Fibroblast of gingiva (primary cell): ENCODE data around the gene ITGAL.
"Not testable (repeated sequence)": the region's sequence is repeated elsewhere in the genome, so short reads cannot be mapped to it uniquely, and the experiment has no call there.

Source experiments
- DNase-seq: peaks from one replicate; pipeline ENCODE4 v3.0.0-alpha.2; 2011; ENCODE audit warnings: low read depth

Gene ITGAL

GRCh38 chr16:30526137-30526822, 53.7 kb downstream of the ITGAL start, which contains the start of gene ZNF768:
Gene ZNF768, minus strand, starts transcription at chr16:30526566. Its CDS starts 153 bp downstream, at chr16:30526413.
- DNase-seq = no peak

DNA sequence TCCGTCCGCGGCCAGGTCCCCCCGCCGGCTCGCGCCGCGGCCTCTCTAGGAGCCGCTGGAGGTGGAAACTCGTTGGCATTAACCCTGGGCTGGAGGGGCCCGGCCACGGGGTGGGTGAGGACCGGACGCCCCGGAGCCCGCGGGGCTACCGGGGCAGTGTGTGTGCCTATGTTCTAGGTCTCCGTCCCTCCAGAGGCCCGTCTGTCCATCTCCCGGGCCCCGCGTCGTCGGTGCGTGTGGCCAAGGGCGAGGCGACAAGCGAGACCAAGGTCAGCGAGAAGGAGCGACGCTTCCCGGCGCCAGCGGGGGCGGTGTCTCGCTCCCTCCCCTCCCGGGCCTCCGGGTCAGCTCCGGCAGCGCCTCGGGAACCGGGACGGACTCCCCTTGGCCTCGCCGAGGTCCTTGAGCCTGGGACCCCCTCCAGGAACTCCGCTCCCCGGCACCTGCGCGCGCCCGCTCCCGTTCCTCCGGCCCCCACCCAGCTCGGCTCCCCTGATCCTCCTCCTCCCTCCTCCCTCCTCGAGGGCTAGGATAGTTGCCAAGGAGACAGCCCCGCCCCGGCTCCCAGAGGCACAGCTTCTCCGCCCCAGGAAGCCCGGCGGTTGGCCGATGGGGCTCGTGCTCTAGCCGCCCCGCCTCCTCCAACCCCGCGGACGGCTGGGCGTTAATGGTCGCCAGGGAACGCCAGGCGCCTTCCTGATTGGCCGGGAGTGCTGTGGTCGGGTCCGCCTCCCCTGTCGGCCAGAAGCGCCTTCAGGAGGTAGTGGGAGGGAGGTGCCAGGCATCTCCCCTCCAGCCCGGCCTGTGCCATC, 54.5 kb downstream of the ITGAL start:
- peak; percentile 97 for DNase-seq

GRCh38 chr16:30527635-30528178, 55.2 kb downstream of the ITGAL start:
- DNase-seq = no peak

DNA sequence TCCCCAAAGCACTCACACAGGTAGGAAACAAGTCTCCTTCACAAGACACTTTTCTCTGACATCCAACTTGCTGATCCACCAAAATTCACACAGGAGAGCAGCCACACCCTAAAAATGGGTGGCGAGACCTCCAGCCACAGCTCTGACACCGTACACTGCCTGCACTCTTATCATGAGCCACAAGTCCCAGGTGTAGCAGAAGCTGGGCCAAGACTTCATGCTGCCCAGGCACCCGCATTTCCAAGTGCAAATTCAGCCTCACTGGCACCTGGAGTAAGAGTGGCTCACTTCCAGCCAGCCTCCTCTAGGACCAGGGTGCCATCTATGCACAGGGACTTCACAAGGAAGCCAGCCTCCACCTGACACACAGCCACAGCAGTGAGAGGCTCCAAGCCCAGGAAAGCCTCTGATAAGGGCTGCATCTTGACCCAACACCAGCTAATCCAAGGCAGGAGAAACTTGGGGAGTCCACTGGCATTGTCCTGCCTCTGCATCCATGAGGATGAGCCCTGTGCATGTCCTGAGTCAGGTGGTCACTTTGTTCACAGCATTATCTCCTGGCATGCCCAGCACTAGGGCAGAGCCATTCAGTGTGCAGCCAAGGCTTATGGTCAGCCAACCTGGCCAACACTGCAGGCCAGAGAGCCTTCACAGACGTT, 56.4 kb downstream of the ITGAL start:
- DNase-seq = no peak

- no peak for DNase-seq
These were observed 57.9 kb downstream of the ITGAL start for GRCh38 chr16:30530163-30531037.

- no peak for DNase-seq
These were observed 60.0 kb downstream of the ITGAL start for GRCh38 chr16:30532285-30533145.

GRCh38 chr16:30533146-30533522, 60.6 kb downstream of the ITGAL start:
- no peak for DNase-seq

DNA sequence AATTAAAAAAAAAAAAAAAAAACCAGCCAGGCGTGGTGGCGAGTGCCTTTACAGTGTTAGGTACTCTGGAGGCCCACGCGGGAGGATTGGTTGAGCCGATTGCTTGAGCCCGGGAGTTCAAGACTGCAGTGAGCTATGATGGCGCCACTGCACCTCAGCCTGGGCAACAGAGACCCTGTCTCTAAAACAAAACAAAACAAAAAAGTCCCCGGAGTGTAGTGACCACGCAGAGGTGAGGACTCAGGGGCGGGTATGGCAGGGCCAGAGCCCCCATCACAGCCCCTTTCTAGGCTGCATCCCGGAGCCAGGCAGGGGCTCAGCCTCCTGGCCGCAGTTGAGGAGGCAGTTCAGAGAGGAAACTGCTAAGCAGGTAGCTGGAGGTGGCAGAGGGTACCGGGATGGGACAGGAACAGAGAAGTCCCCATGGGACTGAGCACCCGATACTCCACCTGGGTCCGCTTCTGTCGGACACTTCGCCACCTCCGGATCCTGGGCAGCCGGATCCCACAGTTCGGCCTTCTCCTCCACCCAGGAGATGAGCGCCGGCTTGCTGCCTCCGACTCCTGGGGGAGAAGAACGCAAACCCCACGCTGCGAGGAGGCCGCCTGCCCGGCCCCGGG, 61.3 kb downstream of the ITGAL start:
- no peak for DNase-seq

GRCh38 chr16:30534368-30535105, 62.0 kb downstream of the ITGAL start, which contains the start of gene ZNF747:
Gene ZNF747, minus strand, starts transcription at chr16:30534858. Its CDS starts 179 bp downstream, at chr16:30534679.
- peak; percentile 83 for DNase-seq

DNA sequence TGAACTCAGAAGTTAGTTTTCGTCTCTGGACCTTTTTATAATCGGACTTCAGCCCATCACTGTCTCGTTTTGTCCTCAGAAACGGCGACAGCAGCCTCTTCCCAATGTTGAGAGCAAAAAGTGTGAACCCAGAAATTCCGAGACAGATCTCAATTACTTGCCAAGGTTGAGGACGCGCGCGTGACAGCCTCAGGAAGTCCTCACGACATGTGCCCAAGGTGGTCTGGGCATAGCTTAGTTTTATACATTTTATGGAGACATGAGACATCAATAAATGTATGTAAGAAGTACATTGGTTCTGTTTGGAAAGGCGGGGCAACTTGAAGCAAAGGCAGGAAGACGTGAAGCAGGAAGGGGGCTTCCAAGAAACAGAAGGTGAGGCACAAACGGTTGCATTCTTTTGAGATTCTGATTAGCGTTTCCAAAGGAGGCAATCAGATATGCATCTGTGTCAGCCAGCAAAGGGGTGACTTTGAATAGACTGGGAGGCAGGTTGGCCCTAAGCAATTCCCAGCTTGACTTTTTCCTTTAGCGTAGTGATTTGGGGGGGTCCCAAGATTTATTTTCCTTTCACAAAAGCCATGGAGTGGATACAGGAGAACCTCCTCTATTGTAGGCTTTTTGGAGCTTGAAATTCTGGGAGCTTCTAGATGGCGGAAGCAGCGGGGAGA, 62.7 kb downstream of the ITGAL start:
- no peak for DNase-seq

- peak; percentile 71 for DNase-seq
These were observed 63.2 kb downstream of the ITGAL start for GRCh38 chr16:30535777-30536190.

DNA sequence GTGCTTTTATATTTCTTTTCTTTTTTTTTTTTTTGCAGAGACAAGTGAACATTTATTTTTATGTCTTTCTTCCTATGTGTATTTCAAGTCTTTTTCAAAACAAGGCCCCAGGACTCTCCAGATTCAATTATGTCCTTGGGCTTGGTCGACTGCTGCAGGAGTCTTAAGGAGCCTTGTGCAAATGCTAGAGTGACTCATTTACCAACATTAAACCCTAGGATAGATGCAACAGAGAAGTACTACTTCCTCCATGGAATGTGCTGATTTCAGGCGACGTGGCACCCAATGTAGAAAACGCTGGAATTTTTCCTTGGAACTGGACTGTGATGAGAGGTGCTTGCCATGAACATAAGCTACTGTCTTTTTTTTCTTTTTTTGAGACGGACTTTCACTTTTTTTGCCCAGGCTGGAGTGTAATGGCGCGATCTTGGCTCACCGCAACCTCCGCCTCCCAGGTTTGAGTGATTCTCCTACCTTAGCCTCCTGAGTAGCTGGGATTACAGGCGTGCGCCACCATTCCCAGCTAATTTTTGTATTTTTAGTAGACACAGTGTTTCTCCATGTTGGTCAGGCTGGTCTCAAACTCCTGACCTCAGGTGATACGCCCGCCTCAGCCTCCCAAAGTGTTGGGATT, 64.0 kb downstream of the ITGAL start:
- DNase-seq = not testable (repeated sequence)

- no peak for DNase-seq
These were observed 66.7 kb downstream of the ITGAL start for GRCh38 chr16:30539000-30539964.

DNA sequence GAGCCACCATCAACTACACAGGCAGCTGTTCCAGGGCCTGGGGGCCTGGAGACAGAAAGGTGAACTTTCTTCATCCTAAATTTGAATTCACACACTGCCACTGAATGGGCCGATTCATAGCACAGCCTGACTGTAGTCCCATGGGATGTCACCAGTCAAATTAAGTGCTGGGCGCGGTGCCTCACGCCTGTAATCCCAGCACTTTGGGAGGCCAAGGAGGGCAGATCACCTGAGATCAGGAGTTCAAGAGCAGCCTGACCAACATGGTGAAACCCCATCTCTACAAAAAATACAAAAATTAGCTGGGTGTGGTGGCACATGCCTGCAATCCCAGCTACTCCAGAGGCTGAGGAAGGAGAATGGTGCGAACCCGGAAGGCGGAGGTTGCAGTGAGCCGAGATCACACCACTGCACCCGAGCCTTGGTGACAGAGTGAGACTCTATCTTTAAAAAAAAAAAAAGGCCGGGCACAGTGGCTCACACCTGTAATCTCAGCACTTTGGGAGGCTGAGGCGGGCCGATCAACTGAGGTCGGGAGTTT, 67.5 kb downstream of the ITGAL start:
- DNase-seq = not testable (repeated sequence)

- not testable (repeated sequence) for DNase-seq
These were observed 68.4 kb downstream of the ITGAL start for GRCh38 chr16:30540916-30541464.
